Left ventricle myocardium superior (tissue), 1 donor: Measurements from ENCODE around the gene CENPI. TPM values are rescaled to one million over a fixed set of nuclear protein-coding genes. Genes with fewer than 3 reads are reported as not detected.

Experiments
- total RNA-seq: library from RNA; stranded (reverse); fragmentation: NEBNext Ultra II Directional; extraction: Animal tissue kit (Norgen Biotek cat#: 25700); gene quantifications from one replicate; pipeline ENCODE4 v1.2.1, GENCODE V29; 2021
- donor health status: DM: no; HTN: yes; CAD: no; lungs with severe emphysema.

The CENPI gene
- total RNA-seq, 1 donor from 2014 or later = 0.27 TPM

Other genes starting within 250 kb of the CENPI start
- not detected for gene NOX1, start 223.8 kb upstream of the CENPI start, total RNA-seq
- not detected for gene XKRX, start 169.3 kb upstream of the CENPI start, total RNA-seq
- not detected for gene ARL13A, start 128.5 kb upstream of the CENPI start, total RNA-seq
- 19.2 TPM for gene TRMT2B, start 46.1 kb upstream of the CENPI start, total RNA-seq
- 0.30 TPM for gene TMEM35A, start 19.3 kb upstream of the CENPI start, total RNA-seq
- gene DRP2, start 121.6 kb downstream of the CENPI start, total RNA-seq = 0.05 TPM
- gene TAF7L, start 193.1 kb downstream of the CENPI start, total RNA-seq = not detected